ENCODE measurements around the gene PCBP3.

GRCh38 chr21:45889256-45889655, 245.7 kb downstream of the PCBP3 start:
- TF ChIP-seq CTCF (IDR thresholded peaks at IDR 0.05), result no peak
- TF ChIP-seq POLR2A (IDR thresholded peaks at IDR 0.05), result no peak

All from right lobe of liver (tissue), 4 donors.